ENCODE results near the gene NR1H2. TPM values are rescaled to one million over a fixed set of nuclear protein-coding genes. Genes with fewer than 3 reads are reported as not detected.

NR1H2 gene
- polyA plus RNA-seq, 3 donors, result 77.1 to 111 (median 78.9) TPM

DNA sequence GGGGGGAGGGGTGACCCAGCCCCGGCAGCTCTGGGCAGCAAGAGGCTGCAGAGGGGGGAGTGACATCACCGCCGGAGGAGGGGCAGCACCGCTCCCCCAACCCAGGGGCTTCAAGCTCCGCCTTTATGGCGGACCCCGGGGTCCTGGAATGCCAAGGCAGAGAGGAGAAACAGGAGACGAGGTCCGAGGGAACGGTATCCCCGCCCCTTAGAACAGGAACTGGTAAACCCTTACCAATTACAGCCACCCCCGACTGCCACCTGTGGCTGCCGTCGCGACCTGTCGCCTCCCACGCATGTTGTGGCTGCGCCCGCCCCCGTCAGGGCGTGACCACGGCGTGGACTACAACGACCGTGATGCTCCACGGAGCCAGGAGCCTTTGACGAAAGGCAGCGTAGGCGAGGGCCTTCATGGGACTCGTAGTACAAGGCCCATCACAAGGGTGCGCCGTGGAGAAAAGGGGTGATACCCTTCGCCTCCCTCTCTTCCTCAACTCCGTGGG, 43.0 kb upstream of the NR1H2 start:
- DNase-seq, result peak; percentile 86 to 88 (median 86)
- peak overlapping the region; percentile 88 to 95 (median 91) for H3K27ac Mint-ChIP-seq
- Histone ChIP-seq H3K4me3 (replicated peaks in 1 of 3; ENCODE audit: low read depth in 2 of 3, low read length in 3 of 3) (peak overlapping the region; percentile 29 to 83 (median 47)), H3K27me3 (ENCODE audit: control insufficient read depth in 2 of 2, insufficient read depth in 2 of 2, low read length in 2 of 2) (no peaks in the 10 kb centered on the region), H3K9ac (ENCODE audit: insufficient read depth, low read length, poor library complexity, severe bottlenecking) (no peak overlapping the region), H3K4me1 (ENCODE audit: control insufficient read depth in 1 of 2, insufficient read depth in 2 of 2, low read length in 2 of 2) (peaks cover 73 to 85% of the 10 kb centered on the region in 2 donors), H3K27ac (ENCODE audit: low read depth in 1 of 2, low read length in 2 of 2) (peak overlapping the region; percentile 64 to 67), H3K79me2 (ENCODE audit: insufficient read depth, low read length) (peaks cover 29% of the 10 kb centered on the region), H2AFZ (ENCODE audit: insufficient read depth, low read depth, low read length, poor library complexity, severe bottlenecking) (peak overlapping the region; percentile 33), H3K9me3 (replicated peaks in 1 of 2; ENCODE audit: control insufficient read depth in 1 of 2, insufficient read depth in 1 of 2, low read length in 2 of 2) (no peaks in the 10 kb centered on the region), H3K4me2 (replicated peaks; ENCODE audit: extremely low read depth, low read length, poor library complexity, severe bottlenecking) (peak overlapping the region; percentile 83), H3K36me3 (replicated peaks in 1 of 2; ENCODE audit: control insufficient read depth in 1 of 2, insufficient read depth in 2 of 2, low read length in 2 of 2) (peaks cover 36 to 40% of the 10 kb centered on the region in 2 donors), H4K20me1 (ENCODE audit: insufficient read depth, low read length) (peaks cover 45% of the 10 kb centered on the region)
- intact Hi-C loops (cut with micrococcal nuclease), result no loop called here
- 0% methylated on average over 19 of the region's 34 CpGs for WGBS (ENCODE audit: insufficient coverage)
- H3K4me1 Mint-ChIP-seq, result peaks cover 72% of the 10 kb centered on the region
- H3K36me3 Mint-ChIP-seq, result peaks cover 34 to 46% of the 10 kb centered on the region in 2 donors
- H3K4me3 Mint-ChIP-seq, result peak overlapping the region; percentile 84 to 96
- peaks cover 6 to 17% (median 15%) of the 10 kb centered on the region in 3 donors for H3K27me3 Mint-ChIP-seq (ENCODE audit: low read depth in 3 of 3)
- TF ChIP-seq, protein P1, sequence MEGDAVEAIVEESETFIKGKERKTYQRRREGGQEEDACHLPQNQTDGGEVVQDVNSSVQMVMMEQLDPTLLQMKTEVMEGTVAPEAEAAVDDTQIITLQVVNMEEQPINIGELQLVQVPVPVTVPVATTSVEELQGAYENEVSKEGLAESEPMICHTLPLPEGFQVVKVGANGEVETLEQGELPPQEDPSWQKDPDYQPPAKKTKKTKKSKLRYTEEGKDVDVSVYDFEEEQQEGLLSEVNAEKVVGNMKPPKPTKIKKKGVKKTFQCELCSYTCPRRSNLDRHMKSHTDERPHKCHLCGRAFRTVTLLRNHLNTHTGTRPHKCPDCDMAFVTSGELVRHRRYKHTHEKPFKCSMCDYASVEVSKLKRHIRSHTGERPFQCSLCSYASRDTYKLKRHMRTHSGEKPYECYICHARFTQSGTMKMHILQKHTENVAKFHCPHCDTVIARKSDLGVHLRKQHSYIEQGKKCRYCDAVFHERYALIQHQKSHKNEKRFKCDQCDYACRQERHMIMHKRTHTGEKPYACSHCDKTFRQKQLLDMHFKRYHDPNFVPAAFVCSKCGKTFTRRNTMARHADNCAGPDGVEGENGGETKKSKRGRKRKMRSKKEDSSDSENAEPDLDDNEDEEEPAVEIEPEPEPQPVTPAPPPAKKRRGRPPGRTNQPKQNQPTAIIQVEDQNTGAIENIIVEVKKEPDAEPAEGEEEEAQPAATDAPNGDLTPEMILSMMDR (IDR thresholded peaks at IDR 0.05), result no peak
- H3K9me3 Mint-ChIP-seq, result peaks cover 0 to 18% (median 12%) of the 10 kb centered on the region in 7 donors

DNA sequence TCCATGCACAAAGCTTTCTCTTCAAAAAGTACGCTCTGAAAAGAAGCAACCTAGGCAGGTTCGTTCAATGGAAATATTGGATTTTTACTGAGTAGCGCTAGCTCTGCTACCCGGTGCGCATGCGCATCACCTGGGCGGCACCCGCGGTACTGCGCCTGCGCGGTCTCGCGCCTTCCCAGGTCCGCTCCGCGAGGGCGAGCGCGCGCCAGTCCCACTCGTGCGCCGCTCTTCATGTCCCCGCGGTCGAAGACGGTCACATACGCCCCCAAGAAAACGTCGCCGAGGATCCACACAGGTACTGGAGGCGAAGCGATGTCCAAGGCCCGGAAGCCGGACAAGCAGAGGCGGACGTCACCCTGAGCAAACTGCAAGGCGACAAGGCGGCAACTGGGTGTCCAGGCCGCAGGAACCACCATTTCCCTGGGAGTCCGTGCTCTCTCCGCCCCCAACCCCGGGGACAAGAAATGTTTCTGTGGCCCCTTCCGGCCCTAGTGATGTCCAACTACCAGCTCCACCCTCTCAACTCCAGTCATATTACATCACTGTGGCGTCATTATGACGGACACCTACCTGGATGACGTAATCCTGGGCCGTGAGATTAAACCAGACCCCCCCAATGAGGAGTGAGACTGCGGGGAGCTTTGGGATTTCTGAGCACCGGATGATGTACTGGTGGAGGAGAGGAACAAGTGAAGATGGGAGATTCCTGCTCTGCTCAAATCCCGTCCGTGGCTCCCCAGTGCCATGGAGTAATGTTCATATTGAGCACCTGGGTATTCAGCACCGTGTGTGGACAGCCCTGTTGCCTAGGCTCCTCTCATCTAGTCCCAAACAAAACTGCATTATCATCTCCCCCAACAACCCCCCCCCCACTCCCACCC, 42.3 kb upstream of the NR1H2 start:
- peak overlapping the region; percentile 83 for H3K4me2 ChIP-seq (replicated peaks; ENCODE audit: extremely low read depth, low read length, poor library complexity, severe bottlenecking)
- H3K4me3 ChIP-seq (replicated peaks in 1 of 3; ENCODE audit: low read depth in 2 of 3, low read length in 3 of 3), result peak overlapping the region; percentile 29 to 83 (median 47)
- intact Hi-C loops (cut with micrococcal nuclease), result no loop called here
- H3K79me2 ChIP-seq (ENCODE audit: insufficient read depth, low read length), result peaks cover 36% of the 10 kb centered on the region
- Mint-ChIP-seq H3K4me1 (peaks cover 74% of the 10 kb centered on the region), H3K36me3 (peaks cover 36 to 50% of the 10 kb centered on the region in 2 donors), H3K9me3 (peaks cover 0 to 18% (median 12%) of the 10 kb centered on the region in 7 donors), H3K27ac (peak overlapping the region; percentile 88 to 95 (median 91)), H3K4me3 (peak overlapping the region; percentile 84 to 96), H3K27me3 (ENCODE audit: low read depth in 3 of 3) (peaks cover 4 to 17% (median 15%) of the 10 kb centered on the region in 3 donors)
- peaks cover 80 to 88% of the 10 kb centered on the region in 2 donors for H3K4me1 ChIP-seq (ENCODE audit: control insufficient read depth in 1 of 2, insufficient read depth in 2 of 2, low read length in 2 of 2)
- 2% methylated on average over 44 of the region's 54 CpGs for WGBS (ENCODE audit: insufficient coverage)
- peak; percentile 74 to 79 (median 76) for DNase-seq
- TF ChIP-seq, protein P1 (IDR thresholded peaks at IDR 0.05), result no peak
- H2AFZ ChIP-seq (ENCODE audit: insufficient read depth, low read depth, low read length, poor library complexity, severe bottlenecking), result peak overlapping the region; percentile 33
- no peaks in the 10 kb centered on the region for H3K9me3 ChIP-seq (replicated peaks in 1 of 2; ENCODE audit: control insufficient read depth in 1 of 2, insufficient read depth in 1 of 2, low read length in 2 of 2)
- H3K9ac ChIP-seq (ENCODE audit: insufficient read depth, low read length, poor library complexity, severe bottlenecking), result no peak overlapping the region
- H4K20me1 ChIP-seq (ENCODE audit: insufficient read depth, low read length), result peaks cover 52% of the 10 kb centered on the region
- peaks cover 39 to 46% of the 10 kb centered on the region in 2 donors for H3K36me3 ChIP-seq (replicated peaks in 1 of 2; ENCODE audit: control insufficient read depth in 1 of 2, insufficient read depth in 2 of 2, low read length in 2 of 2)
- peak overlapping the region; percentile 64 to 67 for H3K27ac ChIP-seq (ENCODE audit: low read depth in 1 of 2, low read length in 2 of 2)
- H3K27me3 ChIP-seq (ENCODE audit: control insufficient read depth in 2 of 2, insufficient read depth in 2 of 2, low read length in 2 of 2), result no peaks in the 10 kb centered on the region

Measured in CD14-positive monocyte (primary cell).